ENCODE data around the gene ABO.

DNA sequence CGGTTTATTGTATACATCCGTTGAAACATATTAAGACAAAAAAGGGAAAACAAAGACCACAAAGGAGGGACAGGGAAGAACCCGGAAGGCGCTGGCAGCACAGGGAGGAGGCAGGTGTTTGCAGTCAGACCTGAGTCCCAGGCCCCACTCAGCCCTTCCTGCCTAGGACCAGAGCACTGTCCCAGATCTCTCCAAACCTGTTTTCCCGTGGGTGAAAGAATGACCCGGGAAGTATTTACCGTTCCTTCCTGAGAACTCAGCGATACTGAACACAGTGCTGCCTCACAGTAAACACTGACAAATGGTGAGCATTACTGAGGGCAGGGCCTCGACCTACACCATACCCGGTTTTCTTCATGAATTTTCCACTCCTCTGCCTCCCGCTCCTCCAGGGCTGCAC is 1.2 kb downstream of the ABO start:
- TF ChIP-seq, protein P1, sequence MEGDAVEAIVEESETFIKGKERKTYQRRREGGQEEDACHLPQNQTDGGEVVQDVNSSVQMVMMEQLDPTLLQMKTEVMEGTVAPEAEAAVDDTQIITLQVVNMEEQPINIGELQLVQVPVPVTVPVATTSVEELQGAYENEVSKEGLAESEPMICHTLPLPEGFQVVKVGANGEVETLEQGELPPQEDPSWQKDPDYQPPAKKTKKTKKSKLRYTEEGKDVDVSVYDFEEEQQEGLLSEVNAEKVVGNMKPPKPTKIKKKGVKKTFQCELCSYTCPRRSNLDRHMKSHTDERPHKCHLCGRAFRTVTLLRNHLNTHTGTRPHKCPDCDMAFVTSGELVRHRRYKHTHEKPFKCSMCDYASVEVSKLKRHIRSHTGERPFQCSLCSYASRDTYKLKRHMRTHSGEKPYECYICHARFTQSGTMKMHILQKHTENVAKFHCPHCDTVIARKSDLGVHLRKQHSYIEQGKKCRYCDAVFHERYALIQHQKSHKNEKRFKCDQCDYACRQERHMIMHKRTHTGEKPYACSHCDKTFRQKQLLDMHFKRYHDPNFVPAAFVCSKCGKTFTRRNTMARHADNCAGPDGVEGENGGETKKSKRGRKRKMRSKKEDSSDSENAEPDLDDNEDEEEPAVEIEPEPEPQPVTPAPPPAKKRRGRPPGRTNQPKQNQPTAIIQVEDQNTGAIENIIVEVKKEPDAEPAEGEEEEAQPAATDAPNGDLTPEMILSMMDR (IDR thresholded peaks at IDR 0.05): no peak
- TF ChIP-seq POLR2A (IDR thresholded peaks at IDR 0.05): no peak
